WERI-Rb-1 (cell line): ENCODE measurements around the gene HRH3.
A peak's percentile ranks its signal among the peaks of the same experiment; 100 is the strongest.

Experiments
- DNase-seq: peaks from one replicate; pipeline ENCODE4 v3.0.0-alpha.2; 2020
- H3K27ac ChIP-seq: fragments of 250-450 bp; sonication (Bioruptor Pico); 2 replicates; pipeline ENCODE4 v1.5.1; 2020; ENCODE audit warnings: mild to moderate bottlenecking, moderate library complexity
- H3K27me3 ChIP-seq: fragments of 250-450 bp; sonication (Bioruptor Pico); 2 replicates; pipeline ENCODE4 v1.5.1; 2021; ENCODE audit warnings: mild to moderate bottlenecking, low read depth, moderate library complexity; ENCODE audit not compliant: insufficient read depth, severe bottlenecking
- H3K36me3 ChIP-seq: fragments of 250-450 bp; sonication (Bioruptor Pico); 2 replicates; pipeline ENCODE4 v1.5.1; 2020; ENCODE audit warnings: mild to moderate bottlenecking, moderate library complexity
- H3K4me3 ChIP-seq: 2 replicates; pipeline ENCODE4 v1.5.1; 2011; ENCODE audit warnings: low read depth, mild to moderate bottlenecking, control low read depth, low read length
- H3K9me3 ChIP-seq: fragments of 250-450 bp; sonication (Bioruptor Pico); 2 replicates; pipeline ENCODE4 v1.5.1; 2021; ENCODE audit warnings: mild to moderate bottlenecking, moderate library complexity; ENCODE audit not compliant: severe bottlenecking
- CTCF ChIP-seq: IDR thresholded peaks from 2 replicates; pipeline ENCODE4 v1.5.1; 2011; ENCODE audit warnings: low read depth, mild to moderate bottlenecking, control low read depth, inconsistent platforms, low read length

HRH3 gene

GRCh38 chr20:62228982-62229545, 9.0 kb upstream of the HRH3 start:
- peaks cover 3% of the 10 kb centered on the region for H3K9me3 ChIP-seq
- no peak overlapping the region for H3K4me3 ChIP-seq
- no peaks in the 10 kb centered on the region for H3K36me3 ChIP-seq
- TF ChIP-seq CTCF, result no peak
- DNase-seq, result no peak
- H3K27me3 ChIP-seq, result no peaks in the 10 kb centered on the region
- H3K27ac ChIP-seq, result no peak overlapping the region

GRCh38 chr20:62227977-62228958, 8.2 kb upstream of the HRH3 start:
- H3K27ac ChIP-seq, result peak overlapping the region; percentile 74
- no peaks in the 10 kb centered on the region for H3K27me3 ChIP-seq
- no peak for TF ChIP-seq CTCF
- H3K4me3 ChIP-seq, result no peak overlapping the region
- DNase-seq, result peak; percentile 86
- no peaks in the 10 kb centered on the region for H3K36me3 ChIP-seq
- H3K9me3 ChIP-seq, result no peaks in the 10 kb centered on the region

DNA sequence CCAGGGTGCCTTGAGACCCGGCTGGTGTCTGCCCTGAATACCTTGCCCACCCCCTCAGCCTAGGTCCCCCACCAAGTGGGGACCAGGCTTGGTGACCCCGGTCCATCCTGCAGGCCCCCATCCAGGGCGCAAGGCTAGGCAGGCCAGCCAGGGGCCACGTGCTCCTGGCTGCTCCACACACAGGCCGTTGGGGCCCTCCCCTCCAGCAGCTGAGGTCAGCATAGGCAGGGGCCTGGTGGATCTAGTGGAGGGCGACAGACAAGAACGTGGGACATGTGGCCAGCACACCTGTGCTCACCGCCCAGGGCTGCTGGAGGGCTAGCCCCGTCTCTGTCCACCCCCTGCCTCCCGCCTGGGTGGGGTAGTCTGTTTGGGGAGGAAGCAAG, 7.5 kb upstream of the HRH3 start:
- Histone ChIP-seq H3K4me3 (no peak overlapping the region), H3K36me3 (no peaks in the 10 kb centered on the region), H3K27me3 (no peaks in the 10 kb centered on the region), H3K27ac (peak overlapping the region; percentile 74), H3K9me3 (no peaks in the 10 kb centered on the region)
- peak; percentile 49 for DNase-seq
- TF ChIP-seq CTCF, result no peak

DNA sequence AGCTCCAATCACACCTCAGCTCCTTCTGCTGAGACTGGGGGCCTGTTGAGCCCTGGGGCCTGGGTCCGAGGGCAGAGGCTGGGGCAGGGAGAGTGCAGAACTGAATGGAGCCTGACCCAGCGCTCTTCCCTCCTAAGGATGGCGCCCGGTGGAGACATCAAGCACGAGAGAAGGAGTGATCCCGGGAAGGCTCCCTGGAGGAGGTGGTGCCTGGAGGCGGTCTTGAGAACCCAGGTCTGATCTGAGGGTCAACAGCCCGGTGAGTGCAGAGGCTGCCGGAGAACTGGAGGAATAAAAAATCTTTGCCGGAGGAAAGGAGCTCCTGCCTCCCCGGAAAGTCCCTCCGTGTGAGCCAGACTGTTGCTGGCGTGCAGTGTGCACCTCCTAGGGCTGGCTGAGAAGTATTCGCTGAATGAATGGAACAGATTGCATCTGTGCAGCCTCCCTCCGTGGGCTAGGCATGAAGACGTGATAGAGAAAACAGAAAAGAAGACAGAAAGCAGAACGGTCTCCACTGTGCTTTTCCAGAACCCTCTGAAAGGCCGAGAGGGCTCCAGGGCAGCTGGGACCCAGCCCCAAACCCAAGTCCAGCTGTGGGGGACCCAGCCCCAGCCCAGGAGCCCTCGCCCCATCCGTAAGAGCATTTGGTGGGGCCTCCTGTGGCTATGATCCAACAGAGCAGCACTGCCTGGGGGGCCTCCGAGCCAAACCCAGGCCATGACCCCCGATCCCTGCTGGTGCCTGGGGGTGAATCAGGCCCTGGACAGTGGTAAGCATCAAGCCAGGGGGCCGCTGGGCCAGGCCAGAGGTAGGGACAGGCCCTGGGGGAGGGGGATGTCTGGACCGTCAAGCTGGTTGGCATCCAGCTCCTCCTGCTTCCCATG, 6.9 kb upstream of the HRH3 start:
- Histone ChIP-seq H3K36me3 (no peaks in the 10 kb centered on the region), H3K9me3 (no peaks in the 10 kb centered on the region), H3K4me3 (no peak overlapping the region), H3K27me3 (no peaks in the 10 kb centered on the region), H3K27ac (peak overlapping the region; percentile 74)
- TF ChIP-seq CTCF, result no peak
- no peak for DNase-seq

GRCh38 chr20:62225820-62226635, 6.0 kb upstream of the HRH3 start:
- no peaks in the 10 kb centered on the region for H3K36me3 ChIP-seq
- no peak for TF ChIP-seq CTCF
- peak; percentile 56 for DNase-seq
- no peaks in the 10 kb centered on the region for H3K9me3 ChIP-seq
- H3K4me3 ChIP-seq, result no peak overlapping the region
- H3K27ac ChIP-seq, result no peak overlapping the region
- no peaks in the 10 kb centered on the region for H3K27me3 ChIP-seq
